HG03571 (cell line): Measurements from ENCODE around the gene CAPZA1.
"Not testable (repeated sequence)": the region's sequence is repeated elsewhere in the genome, so short reads cannot be mapped to it uniquely, and the experiment has no call there.

Experiments used
- ATAC-seq: cut with Tn5 transposase; IDR thresholded peaks from one replicate; pipeline ENCODE4 v1.9.1; 2021; ENCODE audit not compliant: unreplicated experiment

Gene CAPZA1

GRCh38 chr1:112619518-112620376 lies at the start of gene CAPZA1:
TSS of gene CAPZA1 (plus strand) at chr1:112619832. CDS start at chr1:112619845, 13 bp downstream.
- ATAC-seq, result peak; percentile 81

- no peak for ATAC-seq
Measured at GRCh38 chr1:112575154-112575804, 44.4 kb upstream of the CAPZA1 start.

GRCh38 chr1:112576240-112576639 lies 43.4 kb upstream of the CAPZA1 start:
- ATAC-seq, result no peak

- no peak for ATAC-seq
Measured at GRCh38 chr1:112579801-112580510, 39.7 kb upstream of the CAPZA1 start.

GRCh38 chr1:112581586-112582192 lies 37.9 kb upstream of the CAPZA1 start:
- ATAC-seq, result no peak

GRCh38 chr1:112583366-112583765 lies 36.3 kb upstream of the CAPZA1 start:
- no peak for ATAC-seq

- no peak for ATAC-seq
Measured at GRCh38 chr1:112589766-112590165, 29.9 kb upstream of the CAPZA1 start.

GRCh38 chr1:112594208-112594876 lies 25.3 kb upstream of the CAPZA1 start:
- no peak for ATAC-seq

GRCh38 chr1:112599477-112599876 lies 20.2 kb upstream of the CAPZA1 start:
- ATAC-seq, result no peak

- ATAC-seq, result no peak
Measured at GRCh38 chr1:112603012-112603411, 16.6 kb upstream of the CAPZA1 start.

- ATAC-seq, result no peak
Measured at GRCh38 chr1:112603541-112603940, 16.1 kb upstream of the CAPZA1 start.

GRCh38 chr1:112605633-112606327 lies 13.9 kb upstream of the CAPZA1 start:
- no peak for ATAC-seq

GRCh38 chr1:112614460-112615065 lies 5.1 kb upstream of the CAPZA1 start:
- ATAC-seq, result no peak

GRCh38 chr1:112618114-112618720 lies 1.4 kb upstream of the CAPZA1 start:
- no peak for ATAC-seq

- ATAC-seq, result no peak
Measured at GRCh38 chr1:112618721-112619517, 713 bp upstream of the CAPZA1 start, which contains the start of gene ST7L. TSS of gene ST7L (minus strand) at chr1:112619141. CDS start at chr1:112619113, 28 bp downstream.

- ATAC-seq, result no peak
Measured at GRCh38 chr1:112620377-112620695, 704 bp downstream of the CAPZA1 start.

GRCh38 chr1:112624493-112624892 lies 4.9 kb downstream of the CAPZA1 start:
- not testable (repeated sequence) for ATAC-seq

GRCh38 chr1:112625696-112626095 lies 6.1 kb downstream of the CAPZA1 start:
- no peak for ATAC-seq
